Activated gamma-delta T cell treated with Interleukin-2 at 50 U/mL for 16 hours (primary cell): ENCODE results near the gene GSTM3.
"Not testable (repeated sequence)": the region's sequence is repeated elsewhere in the genome, so short reads cannot be mapped to it uniquely, and the experiment has no call there.

Experiments
- DNase-seq: peaks from one replicate; pipeline ENCODE4 v3.0.0-alpha.2; 2020

GSTM3 gene

DNA sequence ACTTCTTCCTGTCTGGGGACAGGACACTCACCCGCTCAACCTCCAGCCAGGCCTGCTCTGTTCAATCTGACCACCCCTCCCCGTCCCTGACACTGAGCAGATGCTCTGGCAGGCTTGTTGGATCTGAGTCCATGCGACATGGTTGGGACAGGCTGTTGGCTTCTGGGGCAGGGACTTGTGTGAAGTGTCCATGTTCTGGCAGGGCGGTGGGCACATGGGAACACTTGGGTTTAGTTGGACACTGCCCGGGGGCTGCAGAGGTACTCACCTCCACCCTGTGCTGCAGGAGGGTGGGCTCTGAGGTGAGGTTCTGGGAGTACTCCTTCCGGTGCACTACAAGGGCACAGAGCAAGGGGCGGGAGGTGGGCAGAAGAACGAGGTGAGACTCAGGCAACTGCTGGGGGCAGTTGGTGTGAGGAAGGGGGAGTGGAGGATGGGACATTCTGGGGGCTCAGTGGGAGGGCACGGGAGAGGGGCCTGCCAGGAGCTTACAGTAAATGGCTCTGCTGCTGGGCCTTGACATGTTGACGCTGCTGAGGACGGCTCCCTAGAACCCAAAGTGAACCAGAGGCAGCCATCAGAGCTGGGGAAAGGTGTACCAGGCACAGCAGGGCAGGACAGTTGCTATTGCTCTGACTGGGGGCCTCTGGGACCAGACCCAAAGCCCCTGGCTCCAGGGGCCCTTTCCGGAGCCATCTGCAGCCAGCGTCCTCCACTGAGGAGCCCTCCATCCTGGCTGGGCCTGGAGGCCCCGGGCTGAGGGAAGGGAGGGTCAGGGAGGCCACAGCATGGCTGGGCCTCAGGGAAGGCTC lies 20.6 kb upstream of the GSTM3 start:
- no peak for DNase-seq

DNA sequence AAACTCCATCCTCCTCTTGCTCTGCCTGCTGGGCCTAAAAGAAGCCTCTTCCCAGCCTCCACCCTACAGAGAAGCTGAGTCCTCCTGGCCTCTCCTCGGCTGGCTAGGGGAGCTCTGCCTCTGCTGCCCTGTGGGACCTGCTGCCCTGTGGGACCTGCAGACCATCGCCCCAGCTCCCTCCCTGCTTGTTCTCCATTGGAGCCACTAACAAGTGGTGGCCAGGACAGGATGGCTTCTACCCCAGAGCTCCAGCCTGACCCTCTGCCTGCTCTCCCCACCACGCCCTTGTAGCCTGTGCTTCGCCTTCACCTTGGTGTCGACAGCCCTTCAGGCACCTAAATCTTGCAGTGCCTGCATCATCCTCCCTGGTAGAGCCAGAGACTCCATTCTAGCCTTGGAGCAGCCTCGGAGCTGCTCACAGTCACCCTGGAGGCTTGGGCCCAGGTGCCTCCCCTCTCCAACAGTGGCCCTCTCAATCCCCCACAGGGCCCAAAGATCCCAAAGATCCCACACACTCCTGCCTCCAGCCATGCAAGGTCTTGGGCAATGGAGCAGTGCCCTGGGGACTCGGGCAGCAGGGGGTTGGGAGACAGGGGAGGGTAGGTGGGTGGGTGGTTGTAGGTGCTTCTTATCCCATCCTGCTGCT lies 19.9 kb upstream of the GSTM3 start:
- DNase-seq, result no peak

DNA sequence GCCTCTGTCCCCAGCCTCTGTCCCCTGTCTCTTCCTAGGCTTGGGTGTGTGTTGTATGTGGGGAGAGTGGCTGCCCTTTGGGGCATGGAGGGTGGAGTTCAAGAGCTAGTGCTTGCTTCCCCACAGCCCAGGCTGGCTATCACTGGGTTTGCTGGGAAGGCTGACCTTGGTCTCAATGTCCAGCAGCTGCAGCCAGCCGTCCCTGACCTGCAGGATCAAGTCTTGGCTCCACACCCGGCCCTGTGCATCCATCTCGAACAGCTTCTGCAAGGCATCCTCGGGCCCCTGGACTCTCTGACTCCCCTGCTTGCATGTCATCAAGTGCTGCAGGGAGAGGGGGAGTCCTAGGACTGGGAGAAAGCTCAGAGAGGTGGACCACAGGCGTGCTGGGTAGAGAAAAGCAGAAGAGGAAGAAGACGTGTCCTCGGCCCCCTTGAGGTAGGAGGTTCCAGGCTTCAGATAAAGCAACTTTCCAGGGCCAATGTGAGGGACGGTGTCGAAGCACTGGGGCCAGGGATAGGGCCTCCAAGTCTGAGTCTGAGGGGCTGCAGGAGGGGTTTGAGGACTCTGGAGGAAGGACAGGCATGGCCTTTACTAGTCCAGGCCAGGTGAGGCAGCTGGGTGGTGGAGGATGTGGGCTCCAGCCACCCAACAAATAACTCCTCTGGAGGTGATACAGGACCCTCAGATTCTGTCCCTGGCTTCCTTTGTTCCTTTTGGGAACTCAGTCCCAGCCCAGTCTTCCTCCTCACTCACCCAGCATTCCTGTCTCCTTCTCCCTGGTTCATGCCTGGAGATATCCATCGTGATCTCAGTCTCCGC lies 18.9 kb upstream of the GSTM3 start:
- no peak for DNase-seq

DNA sequence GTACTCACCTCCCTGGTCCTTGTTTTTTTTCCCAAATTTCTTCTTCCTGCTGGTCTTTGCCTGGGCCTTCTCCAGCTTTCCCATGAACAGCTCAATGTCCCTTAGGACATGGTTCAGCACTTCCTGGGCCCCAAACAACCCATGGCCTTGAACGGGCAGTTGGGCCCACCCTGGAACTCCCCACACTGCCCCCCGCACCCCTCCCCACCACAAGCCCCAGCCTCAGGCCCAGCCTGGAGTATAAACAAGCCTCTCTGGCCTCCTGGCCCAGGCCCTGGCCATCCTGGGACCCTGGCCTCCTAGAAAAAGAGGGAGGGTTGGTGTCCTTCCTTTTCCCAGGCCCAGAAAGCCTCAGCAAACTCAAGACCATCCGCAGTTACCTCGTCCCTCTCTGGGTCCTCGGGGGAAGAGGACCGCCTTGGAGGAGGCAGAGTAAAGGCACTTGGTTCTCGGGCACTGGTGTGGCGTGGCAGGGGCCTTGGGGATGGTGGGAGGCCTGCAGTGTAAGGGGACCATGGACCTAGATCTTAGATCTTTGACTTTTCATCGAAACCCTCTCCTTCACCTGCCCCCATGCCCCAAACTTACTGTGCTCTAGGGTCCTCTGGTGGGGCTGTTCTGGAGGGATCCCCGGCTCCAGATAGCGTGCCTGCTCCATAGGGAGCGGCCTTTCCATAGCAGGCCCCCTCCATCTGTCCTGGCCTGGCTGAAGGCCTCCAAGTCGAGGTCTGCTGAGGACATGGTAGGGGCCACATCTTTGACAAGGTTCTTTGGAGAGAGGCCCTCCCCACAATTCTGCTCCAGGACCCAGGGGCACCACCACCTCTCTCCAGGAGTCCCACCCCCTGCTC lies 17.3 kb upstream of the GSTM3 start:
- DNase-seq, result no peak

DNA sequence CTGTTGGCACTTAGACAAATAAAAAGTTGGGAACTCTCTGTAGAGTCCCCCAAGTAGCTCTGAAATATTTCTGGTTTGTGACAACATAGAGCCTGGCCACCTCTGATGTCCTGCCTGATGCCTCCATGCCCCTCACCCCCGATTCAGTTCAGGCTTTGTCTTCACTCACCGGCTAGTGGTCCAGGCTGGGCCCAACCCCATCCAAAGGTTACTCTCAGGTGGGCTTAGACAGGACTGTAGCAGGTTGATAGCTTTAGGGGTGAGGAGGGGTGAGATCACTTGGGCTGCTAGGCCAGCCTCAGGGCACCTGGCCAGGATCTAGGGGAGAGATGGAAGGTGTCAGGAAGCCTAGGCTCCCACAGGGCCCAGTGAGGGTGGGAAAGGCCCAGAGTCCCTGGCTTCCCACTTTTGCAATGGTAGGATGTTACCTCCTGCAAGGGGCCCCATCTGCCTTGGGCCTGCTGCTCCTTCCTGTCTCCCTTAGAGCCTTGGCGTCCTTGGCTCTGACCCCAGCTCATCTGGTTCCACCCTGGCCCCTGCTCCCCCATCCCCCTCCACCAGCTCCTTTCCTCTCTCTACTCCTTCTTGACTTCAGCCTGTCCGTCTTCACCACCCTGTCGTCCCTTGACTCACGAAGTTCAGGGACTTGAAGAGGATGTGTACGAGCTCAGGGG lies 16.1 kb upstream of the GSTM3 start:
- no peak for DNase-seq

DNA sequence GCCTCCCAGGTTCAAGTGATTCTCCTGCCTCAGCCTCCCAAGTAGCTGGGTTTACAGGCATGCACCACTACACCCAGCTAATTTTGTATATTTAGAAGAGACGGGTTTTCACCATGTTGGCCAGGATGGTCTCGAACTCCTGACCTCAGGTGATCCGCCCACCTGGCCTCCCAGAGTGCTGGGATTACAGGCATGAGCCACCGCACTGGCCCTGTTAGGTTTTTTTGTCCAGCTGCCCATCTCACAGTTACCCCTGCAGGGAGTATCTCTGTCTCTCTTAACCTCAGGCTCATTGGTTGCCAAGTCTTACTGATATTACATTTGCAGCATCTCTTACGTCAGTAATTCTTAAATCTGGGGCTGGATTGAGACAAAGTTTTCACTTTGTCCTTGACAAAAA lies 15.5 kb upstream of the GSTM3 start:
- DNase-seq, result not testable (repeated sequence)

DNA sequence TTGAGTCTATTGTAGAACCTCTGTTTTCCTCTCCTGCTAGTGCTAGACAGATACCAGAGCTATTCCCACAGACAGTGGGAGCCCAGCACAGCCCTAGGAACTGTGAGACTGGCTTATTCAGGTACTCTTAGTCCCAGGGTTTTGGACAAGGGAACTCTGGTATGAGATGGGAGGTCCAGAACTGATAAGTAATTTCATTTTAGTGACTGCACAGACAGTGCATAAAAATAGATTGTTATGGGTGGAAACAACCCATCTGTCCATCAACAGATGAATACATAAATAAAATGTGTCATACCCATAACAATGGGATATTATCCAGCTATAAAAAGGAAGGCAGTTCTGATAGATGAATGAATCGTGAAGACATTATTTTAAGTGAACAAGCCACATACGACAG lies 13.9 kb upstream of the GSTM3 start:
- no peak for DNase-seq

DNA sequence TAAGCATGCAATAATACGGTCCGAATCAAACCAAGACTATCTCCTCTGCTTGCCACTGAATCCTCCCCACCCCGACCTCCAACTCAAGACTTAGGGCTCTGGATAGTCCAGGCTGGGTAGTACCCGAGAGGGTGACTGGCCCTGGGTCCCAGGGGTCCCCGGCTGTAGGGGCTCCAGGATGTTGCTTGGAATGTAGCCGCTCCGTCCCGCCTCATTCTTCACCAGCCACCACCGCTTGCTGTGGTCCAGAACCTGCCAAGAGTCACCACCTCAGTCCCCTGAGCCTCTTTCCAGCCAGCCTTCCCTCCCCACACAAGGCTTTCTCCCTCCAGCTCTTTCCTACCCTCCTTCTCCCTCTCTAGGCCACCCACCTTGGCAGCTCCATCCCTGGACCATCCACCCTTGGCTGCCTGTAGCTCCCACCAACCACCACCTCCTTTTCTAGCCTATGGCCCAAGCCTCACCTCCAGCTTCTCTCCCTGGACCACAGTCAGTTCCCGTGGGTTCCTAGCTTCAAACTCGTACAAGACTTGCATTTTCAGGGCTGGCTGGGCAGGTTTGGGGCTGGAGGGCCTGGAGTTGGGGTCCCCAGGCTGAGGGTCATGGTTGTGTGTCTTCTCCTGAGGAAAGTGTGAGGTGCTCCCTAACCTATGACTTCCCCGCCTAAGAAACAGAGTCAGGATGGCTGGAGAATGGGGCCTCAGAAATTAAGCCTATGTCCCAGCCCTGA lies 10.9 kb upstream of the GSTM3 start:
- DNase-seq, result no peak

DNA sequence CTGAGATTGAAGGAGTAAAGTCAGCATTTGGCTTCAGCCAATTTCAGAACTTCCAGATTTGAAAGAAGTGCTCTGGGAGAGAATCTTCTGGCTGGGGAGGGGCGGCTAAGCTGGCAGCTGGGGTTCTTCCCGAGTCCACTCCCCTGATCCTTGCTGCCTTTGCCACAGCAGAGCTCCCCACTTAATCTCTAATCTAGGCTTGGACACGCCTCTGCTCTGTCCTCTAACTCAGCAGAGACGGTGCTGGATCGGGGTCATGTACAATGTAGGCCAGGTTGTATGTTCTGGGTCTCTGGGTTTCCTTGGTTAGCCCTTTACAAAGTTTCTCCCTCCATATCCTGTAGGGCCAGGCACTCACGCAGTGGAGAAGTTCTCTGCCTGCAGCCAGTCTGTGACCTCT lies 10.1 kb upstream of the GSTM3 start:
- no peak for DNase-seq

DNA sequence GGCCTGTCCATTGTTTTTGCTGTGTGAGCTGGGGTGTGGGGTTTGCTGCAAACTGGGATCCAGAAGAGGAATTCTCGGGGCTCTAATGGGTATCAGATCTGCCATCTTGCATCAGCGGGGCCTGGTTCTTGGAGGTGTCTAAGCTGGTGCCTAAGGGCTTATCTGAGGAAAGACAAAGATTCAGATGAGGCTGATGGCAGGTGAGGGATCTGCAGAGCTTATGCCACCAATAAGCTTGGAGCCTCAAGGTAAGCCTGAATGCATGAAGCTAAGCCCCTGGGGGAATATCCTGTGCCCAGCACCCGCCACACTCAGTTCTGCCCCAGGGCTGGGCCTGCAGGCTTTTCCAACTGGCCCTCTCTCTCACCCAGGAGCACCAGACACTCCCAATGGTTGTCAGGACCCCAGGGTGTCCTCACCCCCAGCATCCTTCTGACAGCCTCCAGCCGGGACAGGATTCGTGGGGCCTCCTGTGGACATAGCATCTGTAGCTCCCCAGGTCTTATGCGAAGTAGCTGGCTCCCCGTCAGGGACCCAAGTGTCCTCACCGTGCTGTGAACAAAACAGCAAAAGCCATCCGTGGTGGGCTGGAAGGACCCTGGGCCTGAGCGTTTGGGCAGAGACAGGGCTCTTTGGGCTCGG lies 9.5 kb upstream of the GSTM3 start:
- DNase-seq, result no peak

DNA sequence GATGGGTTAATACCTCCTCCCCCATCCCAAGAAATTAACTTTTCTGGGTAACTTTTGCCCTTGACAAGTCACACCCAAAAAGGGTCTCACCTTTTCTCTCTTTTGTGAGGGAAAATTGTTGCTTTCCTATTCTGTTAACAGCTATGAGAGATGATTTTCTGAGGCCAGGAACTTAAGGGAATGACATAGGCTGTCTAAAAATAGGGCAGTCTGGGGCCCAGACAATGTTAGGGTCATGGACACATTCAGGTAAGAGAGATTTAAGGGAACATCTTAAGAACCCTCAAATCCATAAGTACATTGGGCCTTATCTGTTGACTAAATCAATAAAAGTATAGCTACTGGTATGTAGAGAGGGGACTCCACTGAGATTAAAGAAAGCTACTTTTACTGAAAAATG lies 8.4 kb upstream of the GSTM3 start:
- no peak for DNase-seq

DNA sequence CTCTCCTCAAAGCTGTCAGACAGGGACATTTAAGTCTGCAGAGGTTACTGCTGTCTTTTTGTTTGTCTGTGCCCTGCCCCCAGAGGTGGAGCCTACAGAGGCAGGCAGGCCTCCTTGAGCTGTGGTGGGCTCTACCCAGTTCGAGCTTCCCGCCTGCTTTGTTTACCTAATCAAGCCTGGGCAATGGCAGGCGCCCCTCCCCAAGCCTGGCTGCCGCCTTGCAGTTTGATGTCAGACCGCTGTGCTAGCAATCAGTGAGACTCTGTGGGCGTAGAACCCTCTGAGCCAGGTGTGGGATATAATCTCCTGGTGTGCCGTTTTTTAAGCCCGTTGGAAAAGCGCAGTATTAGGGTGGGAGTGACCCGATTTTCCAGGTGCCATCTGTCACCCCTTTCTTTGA lies 7.5 kb upstream of the GSTM3 start:
- not testable (repeated sequence) for DNase-seq

DNA sequence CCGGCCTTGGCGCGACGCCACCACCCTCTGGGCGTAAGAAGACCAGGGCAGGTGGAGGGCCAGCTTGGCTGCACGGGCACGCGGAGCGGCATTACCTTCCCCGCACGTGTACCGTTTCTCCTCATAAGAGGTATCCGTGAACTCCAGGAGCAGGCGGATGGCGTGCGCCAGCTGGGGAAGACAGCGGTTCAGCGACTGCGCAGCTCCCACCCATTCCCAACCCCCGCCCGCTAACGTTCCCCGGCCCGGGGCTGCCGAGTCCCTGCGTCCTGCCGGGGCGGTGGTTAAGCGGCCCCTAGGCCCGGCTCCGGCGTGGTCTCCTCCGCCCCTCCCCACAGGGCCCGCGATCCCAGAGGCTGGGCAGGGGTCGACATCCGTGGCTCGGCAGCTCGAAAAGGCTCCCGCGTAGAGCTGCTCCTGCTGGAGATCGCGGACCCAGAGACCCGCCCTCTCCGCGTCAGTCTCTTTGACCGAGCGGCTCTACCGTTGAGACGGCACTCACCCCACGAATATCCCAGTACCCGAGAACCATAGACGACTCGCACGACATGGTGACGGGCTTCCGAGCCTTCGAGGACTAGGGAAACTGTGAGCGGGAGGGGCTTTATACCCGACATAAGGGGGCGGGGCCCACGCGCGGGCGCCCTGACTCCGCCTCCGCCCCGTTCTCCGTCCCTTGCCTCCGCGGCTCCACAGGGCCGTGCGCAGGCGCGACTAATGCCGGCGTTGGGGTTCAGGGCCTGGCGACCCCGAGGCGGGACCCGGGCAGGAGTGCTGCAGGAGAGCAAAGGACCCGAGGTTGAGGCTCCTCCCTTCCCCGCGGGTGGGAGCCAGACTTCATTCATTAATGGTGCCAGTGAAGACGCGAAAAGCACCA lies 862 bp downstream of the GSTM3 start:
- peak; percentile 76 for DNase-seq

DNA sequence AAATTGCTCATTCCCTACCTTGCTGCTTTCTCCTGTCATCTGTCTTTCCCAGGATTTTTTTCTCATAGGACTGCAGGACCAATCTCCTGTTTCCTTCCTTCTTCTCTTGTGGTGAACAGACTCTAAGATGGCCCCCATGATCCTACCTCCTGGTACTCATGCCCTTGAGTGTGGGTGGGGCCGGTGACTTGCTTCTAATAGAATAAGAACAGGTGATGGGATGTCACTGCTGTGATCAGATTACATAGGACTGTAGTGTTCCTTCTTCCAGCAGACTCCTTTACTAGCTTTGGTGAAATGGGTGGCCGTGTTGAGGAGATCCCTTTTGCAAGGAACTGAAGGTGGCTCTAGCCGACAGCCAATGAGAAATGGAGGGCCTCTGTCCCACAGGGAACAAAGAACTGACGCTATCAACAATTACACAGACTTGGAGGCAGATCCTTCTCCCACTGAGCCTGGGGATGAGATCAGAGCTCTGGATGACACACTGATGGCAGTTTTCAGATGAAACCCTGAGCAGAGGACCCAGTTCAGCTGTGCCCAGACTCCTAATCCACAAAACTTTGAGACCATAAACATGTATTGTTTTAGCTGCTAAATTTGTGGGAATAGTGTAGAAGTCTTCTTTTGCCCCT lies 7.5 kb downstream of the GSTM3 start:
- no peak for DNase-seq

DNA sequence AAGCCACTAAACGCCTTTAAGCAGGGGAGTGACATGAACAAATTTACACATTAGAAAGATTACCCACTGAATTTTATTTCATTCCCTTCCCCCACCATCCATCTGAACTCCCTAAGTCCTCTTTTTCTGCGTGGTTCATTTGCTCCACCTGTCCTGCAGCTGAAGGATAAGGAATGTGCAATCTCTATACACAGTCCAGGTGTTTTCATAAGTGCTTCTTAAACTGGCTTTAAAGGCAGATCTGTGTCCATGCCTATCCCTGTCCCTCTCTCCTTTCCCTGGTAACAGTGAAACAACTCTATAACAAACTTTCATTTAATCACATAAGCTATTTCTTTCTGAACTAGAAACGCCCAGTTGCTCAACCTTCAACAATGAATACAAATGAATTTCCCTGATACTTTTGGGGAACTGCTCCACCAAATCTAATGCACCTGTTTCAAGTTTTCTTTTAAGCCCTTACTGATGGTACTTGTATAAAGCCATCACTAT lies 8.4 kb downstream of the GSTM3 start:
- no peak for DNase-seq

DNA sequence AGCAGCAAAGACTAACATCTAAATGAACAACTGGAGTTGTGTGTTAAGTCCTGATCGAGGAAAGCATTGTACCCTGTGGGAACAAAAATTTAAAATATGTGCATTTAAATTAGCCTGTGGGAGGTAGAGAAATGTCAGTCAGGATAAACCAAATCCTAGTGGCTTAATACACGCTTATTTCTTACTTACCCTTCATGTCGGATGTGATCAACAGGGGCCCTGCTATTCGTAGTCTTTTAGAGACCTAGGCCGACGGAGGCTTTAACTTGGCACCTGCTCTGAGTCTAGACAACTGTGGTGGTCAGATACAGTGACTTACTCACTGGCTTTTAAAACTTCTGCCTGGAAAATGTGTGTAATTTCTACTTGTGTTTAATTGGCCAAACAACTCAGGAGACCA lies 10.2 kb downstream of the GSTM3 start:
- DNase-seq, result no peak

DNA sequence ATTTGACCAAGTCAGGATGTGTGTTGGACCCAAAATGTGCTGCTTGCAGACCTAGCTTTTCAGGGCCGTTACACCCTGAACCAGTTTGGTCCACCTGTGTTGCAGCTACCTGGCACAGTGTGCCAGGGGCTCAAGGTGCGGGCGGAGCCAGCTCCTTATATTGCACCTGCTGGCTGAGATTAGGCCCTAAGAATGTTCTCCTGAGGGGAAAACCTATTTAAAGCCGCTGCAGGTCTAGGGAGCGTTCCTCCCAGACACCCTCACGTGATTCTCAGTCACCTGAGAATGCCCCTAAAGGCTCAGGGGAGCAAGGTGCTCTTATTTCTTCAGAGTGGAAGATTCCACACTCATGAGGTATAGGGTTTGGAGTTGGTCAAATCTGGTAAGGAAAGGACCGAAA lies 12.0 kb downstream of the GSTM3 start:
- DNase-seq, result no peak

DNA sequence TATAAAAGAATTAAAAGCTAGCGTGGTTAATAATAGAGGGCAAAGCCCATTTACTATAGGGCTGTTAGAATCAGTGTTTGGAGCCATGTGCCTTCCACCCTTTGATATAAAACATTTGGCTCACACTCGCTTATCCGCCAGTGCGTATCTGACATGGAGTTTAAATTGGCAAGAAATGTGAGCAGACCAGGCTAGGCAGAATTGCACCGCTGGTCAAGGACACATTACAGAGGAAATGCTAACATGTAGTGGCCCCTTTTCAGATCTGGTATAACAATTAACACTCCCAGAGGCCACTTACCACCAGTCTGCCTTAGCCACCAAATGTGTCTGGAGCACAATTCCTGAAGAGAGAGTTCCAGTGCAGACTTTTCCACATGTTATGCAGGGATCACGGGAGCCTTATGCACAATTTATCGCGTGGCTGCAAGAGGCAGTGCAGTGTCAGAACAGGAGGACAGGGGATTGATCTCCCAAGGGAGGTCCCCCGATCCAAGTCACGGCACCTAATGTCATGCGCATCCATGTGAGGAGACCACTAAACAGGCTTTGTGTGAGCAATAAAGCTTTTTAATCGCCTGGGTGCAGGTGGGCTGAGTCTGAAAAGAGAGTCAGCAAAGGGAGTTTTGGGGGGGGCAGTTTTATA lies 14.0 kb downstream of the GSTM3 start:
- no peak for DNase-seq

DNA sequence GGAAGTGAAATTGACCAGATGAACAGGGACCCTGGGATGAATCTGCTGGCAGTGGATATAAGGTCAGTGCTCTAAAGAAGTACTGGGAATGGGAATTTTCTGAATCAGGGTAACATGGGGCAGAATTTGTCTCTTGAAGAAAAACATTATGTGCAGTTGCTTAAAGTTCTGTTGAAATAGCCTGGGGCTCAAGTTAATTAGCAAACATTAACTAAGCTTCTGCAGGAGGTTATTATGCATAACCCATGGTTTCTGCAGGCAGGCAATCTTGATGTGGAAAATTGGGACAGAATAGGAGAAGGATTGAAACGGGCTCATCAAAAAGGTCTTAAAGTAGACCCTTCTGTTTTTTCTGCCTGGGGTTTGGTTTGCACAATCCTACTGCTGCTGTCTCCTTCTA lies 14.8 kb downstream of the GSTM3 start:
- no peak for DNase-seq
